ENCODE data around the gene BICD2.

BICD2 gene

GRCh38 chr9:92763721-92764380 lies 782 bp downstream of the BICD2 start:
- no peak for DNase-seq (ENCODE audit: low spot score)
- H3K27me3 Mint-ChIP-seq (ENCODE audit: low read depth), result no peaks in the 10 kb centered on the region
- H3K4me1 Mint-ChIP-seq (ENCODE audit: low read depth), result peaks cover 39% of the 10 kb centered on the region
- peak overlapping the region; percentile 87 for H3K27ac Mint-ChIP-seq
- no peaks in the 10 kb centered on the region for H3K36me3 Mint-ChIP-seq (ENCODE audit: low read depth)
- H3K9me3 Mint-ChIP-seq, result no peaks in the 10 kb centered on the region
- peak overlapping the region; percentile 97 for H3K4me3 Mint-ChIP-seq

DNA sequence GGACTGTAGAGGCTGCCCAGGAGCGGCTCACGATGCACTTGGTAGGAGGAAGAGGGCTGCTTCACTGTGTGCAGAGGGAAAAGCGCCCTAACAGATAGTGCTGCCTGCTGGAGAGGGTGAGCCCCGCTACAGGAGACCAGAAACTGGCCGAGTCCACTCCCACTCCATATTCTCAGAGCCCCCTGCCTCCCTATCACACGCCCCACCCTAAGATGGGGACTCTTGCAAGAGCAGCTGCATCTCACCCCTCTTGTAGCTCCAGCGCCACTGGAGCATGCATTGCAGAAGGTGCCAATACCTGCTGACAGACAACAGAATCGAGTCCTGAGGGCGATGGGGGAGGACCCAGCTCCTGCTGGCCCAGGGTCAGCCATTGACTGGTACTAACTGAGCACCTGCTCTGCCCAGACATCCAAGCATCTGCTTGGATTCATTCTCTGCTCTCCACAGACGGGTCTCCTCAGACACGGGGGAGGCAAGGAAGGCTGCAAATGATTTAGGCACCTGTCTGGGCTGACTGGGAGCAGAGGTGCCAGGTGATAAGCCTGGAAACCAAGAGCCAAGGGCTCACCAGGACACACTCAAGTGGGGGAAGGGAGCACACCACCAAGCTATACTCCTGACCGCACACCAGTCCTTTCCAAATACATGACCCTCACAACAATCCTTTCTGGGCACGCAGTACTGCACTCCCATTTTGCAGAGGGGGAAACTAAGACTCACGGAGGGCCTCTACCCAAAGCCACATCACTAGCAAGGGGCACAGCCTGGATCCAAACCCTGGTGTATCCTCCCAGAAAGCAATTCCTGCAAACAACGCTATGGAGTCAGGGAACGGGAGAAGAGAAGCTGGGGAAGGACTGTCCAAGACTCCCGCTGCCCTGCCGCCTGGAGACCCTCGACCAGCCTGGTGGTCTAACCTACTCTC lies 1.6 kb downstream of the BICD2 start:
- DNase-seq (ENCODE audit: low spot score), result no peak
- no peaks in the 10 kb centered on the region for H3K9me3 Mint-ChIP-seq
- H3K4me3 Mint-ChIP-seq, result peak overlapping the region; percentile 97
- no peaks in the 10 kb centered on the region for H3K36me3 Mint-ChIP-seq (ENCODE audit: low read depth)
- no peaks in the 10 kb centered on the region for H3K27me3 Mint-ChIP-seq (ENCODE audit: low read depth)
- H3K27ac Mint-ChIP-seq, result peak overlapping the region; percentile 48
- H3K4me1 Mint-ChIP-seq (ENCODE audit: low read depth), result peaks cover 39% of the 10 kb centered on the region

- no peak for DNase-seq (ENCODE audit: low spot score)
- Mint-ChIP-seq H3K27me3 (ENCODE audit: low read depth) (no peaks in the 10 kb centered on the region), H3K9me3 (no peaks in the 10 kb centered on the region), H3K4me3 (peak overlapping the region; percentile 97), H3K4me1 (ENCODE audit: low read depth) (peaks cover 39% of the 10 kb centered on the region), H3K27ac (no peak overlapping the region), H3K36me3 (ENCODE audit: low read depth) (no peaks in the 10 kb centered on the region)
Measured at GRCh38 chr9:92762196-92762595, 2.4 kb downstream of the BICD2 start.

DNA sequence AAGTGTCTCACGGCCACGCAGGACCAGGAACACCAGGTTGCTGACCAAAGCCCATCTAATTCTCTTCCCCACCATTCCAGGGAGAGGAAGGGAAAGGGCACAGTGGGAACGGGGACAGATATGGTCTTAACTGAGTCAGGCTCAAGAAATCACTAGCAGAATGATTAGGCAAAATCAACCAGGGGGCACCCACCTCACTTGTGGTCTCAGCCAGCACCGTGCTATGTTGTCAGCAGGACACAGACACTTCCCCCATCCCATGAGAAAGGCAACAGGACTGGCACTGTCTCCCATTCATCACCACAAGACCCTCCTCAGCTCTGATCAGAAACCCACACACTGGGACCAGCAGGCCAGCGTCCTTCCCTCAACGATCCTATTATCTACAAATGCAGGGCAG lies 2.9 kb downstream of the BICD2 start:
- DNase-seq (ENCODE audit: low spot score), result no peak
- H3K4me3 Mint-ChIP-seq, result peak overlapping the region; percentile 19
- no peaks in the 10 kb centered on the region for H3K9me3 Mint-ChIP-seq
- H3K27ac Mint-ChIP-seq, result no peak overlapping the region
- no peaks in the 10 kb centered on the region for H3K27me3 Mint-ChIP-seq (ENCODE audit: low read depth)
- H3K4me1 Mint-ChIP-seq (ENCODE audit: low read depth), result peaks cover 35% of the 10 kb centered on the region
- no peaks in the 10 kb centered on the region for H3K36me3 Mint-ChIP-seq (ENCODE audit: low read depth)

DNA sequence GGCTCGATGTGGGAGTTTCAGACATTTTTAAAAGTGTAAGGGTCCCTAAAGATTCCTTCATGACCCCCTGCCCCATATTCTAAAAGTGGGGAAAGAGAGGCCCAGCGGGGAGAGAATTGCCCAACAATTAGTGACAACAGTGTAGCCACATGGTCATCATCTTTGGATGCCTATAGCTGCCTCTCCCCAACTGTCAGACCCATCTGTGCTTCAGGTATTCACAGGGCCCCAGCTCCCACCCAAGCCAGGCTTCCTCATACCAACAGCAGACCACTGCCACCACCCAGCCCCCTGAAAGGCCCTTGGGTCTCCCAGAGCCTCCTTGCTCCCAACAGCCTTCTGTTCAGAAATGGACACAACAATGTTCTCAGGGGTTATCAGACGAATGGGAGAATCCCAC lies 4.1 kb downstream of the BICD2 start:
- Mint-ChIP-seq H3K4me3 (no peak overlapping the region), H3K9me3 (no peaks in the 10 kb centered on the region), H3K36me3 (ENCODE audit: low read depth) (no peaks in the 10 kb centered on the region), H3K27me3 (ENCODE audit: low read depth) (no peaks in the 10 kb centered on the region), H3K4me1 (ENCODE audit: low read depth) (peaks cover 28% of the 10 kb centered on the region), H3K27ac (no peak overlapping the region)
- DNase-seq (ENCODE audit: low spot score), result no peak

DNA sequence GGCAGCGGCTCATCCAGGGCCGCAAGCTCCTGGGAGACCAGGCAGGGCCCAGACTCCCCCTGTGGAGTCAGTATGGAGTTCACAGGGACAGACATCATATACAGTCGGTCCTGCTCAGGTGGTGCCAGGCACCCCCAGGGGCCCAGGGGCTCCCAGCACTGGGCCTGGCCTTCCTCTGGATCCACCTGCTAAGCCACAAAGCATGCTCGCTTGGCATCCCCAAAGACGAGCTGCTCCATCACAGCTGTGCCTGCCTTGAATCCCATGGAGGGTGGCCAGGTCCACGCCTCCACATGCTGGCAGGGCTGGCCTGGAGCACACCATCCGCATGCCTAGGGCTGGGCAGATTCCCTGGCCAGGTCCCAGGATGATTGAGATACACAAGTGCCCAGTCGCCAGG lies 4.6 kb downstream of the BICD2 start:
- H3K27ac Mint-ChIP-seq, result no peak overlapping the region

DNA sequence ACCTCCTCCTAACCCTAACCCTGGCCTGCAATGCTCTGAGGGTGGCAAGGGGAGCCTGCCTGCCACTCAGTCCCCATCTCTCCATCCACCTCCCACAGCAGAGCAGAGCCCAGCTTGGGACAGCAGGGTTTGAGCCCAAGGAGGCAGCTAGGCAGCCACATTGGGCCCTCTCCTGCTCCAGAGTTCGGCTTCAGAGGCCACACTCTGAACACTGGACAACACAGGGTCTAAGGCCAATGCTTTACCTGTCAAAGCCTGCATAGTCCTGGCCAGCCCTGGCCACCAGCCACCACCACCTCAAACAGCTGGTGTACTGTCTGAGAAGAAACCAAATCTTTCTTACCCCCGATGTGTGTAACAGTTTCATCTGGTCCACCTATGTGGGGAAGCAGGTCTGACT lies 5.2 kb downstream of the BICD2 start:
- H3K27me3 Mint-ChIP-seq (ENCODE audit: low read depth), result no peaks in the 10 kb centered on the region
- DNase-seq (ENCODE audit: low spot score), result no peak
- H3K27ac Mint-ChIP-seq, result no peak overlapping the region
- H3K9me3 Mint-ChIP-seq, result no peaks in the 10 kb centered on the region
- H3K4me1 Mint-ChIP-seq (ENCODE audit: low read depth), result peaks cover 31% of the 10 kb centered on the region
- peaks cover 2% of the 10 kb centered on the region for H3K36me3 Mint-ChIP-seq (ENCODE audit: low read depth)
- H3K4me3 Mint-ChIP-seq, result no peak overlapping the region

More for the DNA sequence above, 4.6 kb downstream of the BICD2 start:
- Mint-ChIP-seq H3K9me3 (no peaks in the 10 kb centered on the region), H3K36me3 (ENCODE audit: low read depth) (no peaks in the 10 kb centered on the region), H3K4me1 (ENCODE audit: low read depth) (peaks cover 28% of the 10 kb centered on the region), H3K27me3 (ENCODE audit: low read depth) (no peaks in the 10 kb centered on the region), H3K4me3 (no peak overlapping the region)
- no peak for DNase-seq (ENCODE audit: low spot score)

GRCh38 chr9:92756792-92757191 lies 7.8 kb downstream of the BICD2 start:
- Mint-ChIP-seq H3K4me1 (ENCODE audit: low read depth) (peaks cover 27% of the 10 kb centered on the region), H3K9me3 (no peaks in the 10 kb centered on the region), H3K27me3 (ENCODE audit: low read depth) (no peaks in the 10 kb centered on the region), H3K36me3 (ENCODE audit: low read depth) (peaks cover 2% of the 10 kb centered on the region), H3K27ac (no peak overlapping the region), H3K4me3 (no peak overlapping the region)
- no peak for DNase-seq (ENCODE audit: low spot score)

DNA sequence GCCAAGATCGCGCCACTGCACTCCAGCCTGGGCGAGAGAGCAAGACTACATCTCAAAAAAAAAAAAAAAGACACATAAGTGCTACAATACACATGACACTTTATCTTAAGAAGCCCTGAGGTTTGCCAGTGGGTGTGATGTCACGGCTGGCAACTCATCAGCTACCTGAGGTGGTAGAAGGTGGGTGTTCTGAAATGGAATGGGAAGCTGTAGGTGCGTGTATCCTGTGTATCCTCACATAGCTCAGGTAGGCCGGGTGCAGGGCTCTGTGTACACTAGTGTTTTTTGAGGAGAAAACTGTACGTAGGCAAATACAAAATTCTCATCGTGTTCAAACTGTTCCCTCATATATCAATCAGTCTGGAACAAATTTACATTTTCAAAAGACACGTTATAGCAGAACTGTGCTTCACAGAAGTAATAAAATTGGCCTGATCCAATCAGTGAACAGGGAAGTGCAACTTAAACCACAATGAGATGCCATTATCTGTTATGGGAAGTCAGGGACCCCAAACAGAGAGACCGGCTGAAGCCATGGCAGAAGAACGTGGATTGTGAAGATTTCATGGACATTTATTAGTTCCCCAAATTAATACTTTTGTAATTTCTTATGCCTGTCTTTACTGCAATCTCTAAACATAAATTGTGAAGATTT lies 10.4 kb downstream of the BICD2 start:
- Mint-ChIP-seq H3K4me1 (ENCODE audit: low read depth) (peaks cover 22% of the 10 kb centered on the region), H3K27ac (no peak overlapping the region), H3K36me3 (ENCODE audit: low read depth) (peaks cover 7% of the 10 kb centered on the region), H3K9me3 (no peaks in the 10 kb centered on the region), H3K4me3 (no peak overlapping the region), H3K27me3 (ENCODE audit: low read depth) (no peaks in the 10 kb centered on the region)
- DNase-seq (ENCODE audit: low spot score), result no peak

GRCh38 chr9:92752812-92753404 lies 11.7 kb downstream of the BICD2 start:
- Mint-ChIP-seq H3K27me3 (ENCODE audit: low read depth) (no peaks in the 10 kb centered on the region), H3K36me3 (ENCODE audit: low read depth) (peaks cover 7% of the 10 kb centered on the region), H3K9me3 (no peaks in the 10 kb centered on the region), H3K4me1 (ENCODE audit: low read depth) (peaks cover 23% of the 10 kb centered on the region), H3K27ac (no peak overlapping the region), H3K4me3 (no peak overlapping the region)
- DNase-seq (ENCODE audit: low spot score), result no peak

GRCh38 chr9:92749934-92750315 lies 14.7 kb downstream of the BICD2 start:
- no peaks in the 10 kb centered on the region for H3K9me3 Mint-ChIP-seq
- no peak for DNase-seq (ENCODE audit: low spot score)
- H3K4me1 Mint-ChIP-seq (ENCODE audit: low read depth), result peaks cover 31% of the 10 kb centered on the region
- no peaks in the 10 kb centered on the region for H3K27me3 Mint-ChIP-seq (ENCODE audit: low read depth)
- peaks cover 7% of the 10 kb centered on the region for H3K36me3 Mint-ChIP-seq (ENCODE audit: low read depth)
- no peak overlapping the region for H3K27ac Mint-ChIP-seq
- no peak overlapping the region for H3K4me3 Mint-ChIP-seq

GRCh38 chr9:92749071-92749933 lies 15.3 kb downstream of the BICD2 start:
- Mint-ChIP-seq H3K4me1 (ENCODE audit: low read depth) (peaks cover 30% of the 10 kb centered on the region), H3K27ac (no peak overlapping the region), H3K4me3 (no peak overlapping the region), H3K9me3 (no peaks in the 10 kb centered on the region), H3K36me3 (ENCODE audit: low read depth) (peaks cover 5% of the 10 kb centered on the region), H3K27me3 (ENCODE audit: low read depth) (no peaks in the 10 kb centered on the region)
- DNase-seq (ENCODE audit: low spot score), result no peak

DNA sequence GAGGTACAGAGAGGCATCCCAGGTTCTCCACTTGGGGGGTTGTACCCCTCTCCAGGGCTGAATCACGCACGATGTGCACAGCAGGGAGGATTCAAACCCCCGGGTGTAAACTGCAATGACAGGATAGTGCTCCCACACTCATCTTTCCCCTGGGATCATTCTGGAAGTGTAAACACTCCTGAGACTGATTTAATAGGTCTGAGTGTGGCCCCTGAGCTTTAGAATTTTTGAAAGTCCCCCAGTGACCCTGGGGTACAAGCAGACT lies 16.5 kb downstream of the BICD2 start:
- H3K27me3 Mint-ChIP-seq (ENCODE audit: low read depth), result no peaks in the 10 kb centered on the region
- H3K9me3 Mint-ChIP-seq, result no peaks in the 10 kb centered on the region
- no peak overlapping the region for H3K27ac Mint-ChIP-seq
- no peak for DNase-seq (ENCODE audit: low spot score)
- H3K4me3 Mint-ChIP-seq, result no peak overlapping the region
- H3K4me1 Mint-ChIP-seq (ENCODE audit: low read depth), result peaks cover 32% of the 10 kb centered on the region
- H3K36me3 Mint-ChIP-seq (ENCODE audit: low read depth), result peaks cover 5% of the 10 kb centered on the region
